HepG2 (cell line): Measurements from ENCODE around the gene ARMC2. TPM values are rescaled to one million over a fixed set of nuclear protein-coding genes. Genes with fewer than 3 reads are reported as not detected.

Experiments
- ATAC-seq: fragments of 200-7000 bp; cut with Tn5 transposase; 3 replicates; pipeline ENCODE4 v1.9.1; 2020; ENCODE audit warnings: mild to moderate bottlenecking, moderate library complexity
- BruUV-seq: library from RNA; stranded (reverse); fragments of 400-500 nt; replicated peaks from 2 replicates; lab custom pipeline; 2021; lab: Mats Ljungman, UMichigan
- CTCF ChIA-PET: fragments of 300-600 bp; formaldehyde crosslinking; extraction: SDS; loops from one replicate; lab custom pipeline; 2021; ENCODE audit warnings: low total read pairs, inconsistent platforms, low intra/inter-chr PET ratio; lab: Yijun Ruan, JAX
- POLR2A ChIA-PET: fragments of 350-600 bp; sonication (Branson Sonifier 250); formaldehyde crosslinking; loops from one replicate; lab custom pipeline; 2020; ENCODE audit warnings: antibody characterized with exemption, inconsistent platforms; lab: Yijun Ruan, JAX
- DNase-seq: peaks from one replicate; pipeline ENCODE4 v3.0.0-alpha.2; 2015; ENCODE audit warnings: low spot score
- FAIRE-seq: peaks from 3 replicates; lab custom pipeline; 2011; peaks lifted over from hg19 to GRCh38; lab: Jason Lieb, UNC
- H2AFZ ChIP-seq: one replicate; pipeline ENCODE4 v1.6.1; 2011; ENCODE audit warnings: low read length, inconsistent platforms
- H3K27ac ChIP-seq: fragments of 300-600 bp; 3 replicates; pipeline ENCODE4 v1.8.0; 2011; ENCODE audit warnings: mixed run types, mild to moderate bottlenecking, mixed read lengths, low read length, inconsistent platforms; ENCODE audit not compliant: insufficient read depth; ENCODE audit errors: extremely low read length
- H3K27me3 ChIP-seq, 2 experiments: fragments of 200-600 bp in 1 of 2; 2 replicates in 1 of 2; 3 replicates in 1 of 2; pipeline versions ENCODE4 v1.6.0 to v1.8.0; 2011; ENCODE audit warnings: low read length in 2 of 2, mild to moderate bottlenecking in 2 of 2, moderate library complexity in 2 of 2, inconsistent platforms in 1 of 2; ENCODE audit not compliant: insufficient read depth in 2 of 2, control insufficient read depth in 1 of 2
- H3K36me3 ChIP-seq, 2 experiments: fragments of 200-600 bp in 1 of 2; replicated peaks in 1 of 2; 2 replicates in 1 of 2; 3 replicates in 1 of 2; pipeline versions ENCODE4 v1.5.1 to v1.8.0; 2011; ENCODE audit warnings: low read length in 2 of 2, inconsistent platforms in 1 of 2; ENCODE audit not compliant: insufficient read depth in 2 of 2, control insufficient read depth in 1 of 2
- H3K4me1 ChIP-seq: 2 replicates; pipeline ENCODE4 v1.5.1; 2012; ENCODE audit warnings: low read length, inconsistent platforms; ENCODE audit not compliant: insufficient read depth
- H3K4me2 ChIP-seq: 2 replicates; pipeline ENCODE4 v1.6.0; 2011; ENCODE audit warnings: low read depth, low read length, inconsistent platforms
- H3K4me3 ChIP-seq, 3 experiments: fragments of 200-600 bp in 1 of 3; sonication (generic), shearing (Covaris generic) in 1 of 3; replicated peaks in 1 of 3; 2 replicates each; pipeline ENCODE4 v1.5.1; 2011 to 2016; ENCODE audit warnings: low read length in 3 of 3, inconsistent platforms in 2 of 3, low read depth in 2 of 3, mild to moderate bottlenecking in 2 of 3, control low read depth in 1 of 3, mixed read lengths in 1 of 3; ENCODE audit not compliant: insufficient read depth in 1 of 3
- H3K79me2 ChIP-seq: one replicate; pipeline ENCODE4 v1.6.1; 2011; ENCODE audit warnings: low read length, inconsistent platforms; ENCODE audit not compliant: insufficient read depth
- H3K9ac ChIP-seq: 2 replicates; pipeline ENCODE4 v1.6.0; 2011; ENCODE audit warnings: mild to moderate bottlenecking, low read depth, low read length, inconsistent platforms; ENCODE audit not compliant: insufficient read depth
- H3K9me3 ChIP-seq: 2 replicates; pipeline ENCODE4 v1.5.1; 2012; ENCODE audit warnings: mild to moderate bottlenecking, low read length
- H4K20me1 ChIP-seq: 2 replicates; pipeline ENCODE4 v1.6.0; 2011; ENCODE audit warnings: inconsistent platforms, mild to moderate bottlenecking, low read length, moderate library complexity; ENCODE audit not compliant: insufficient read depth
- ATF5 ChIP-seq: sonication (generic); formaldehyde crosslinking; IDR thresholded peaks from 2 replicates; pipeline ENCODE4 v1.4.0; 2020; ENCODE audit warnings: mild to moderate bottlenecking, low read depth, missing genetic modification reagents
- BCL6 ChIP-seq: IDR thresholded peaks from 2 replicates; pipeline ENCODE4 v1.6.1; 2016; ENCODE audit warnings: missing genetic modification reagents, missing compliant biosample characterization
- HMG20A ChIP-seq: IDR thresholded peaks from 2 replicates; pipeline ENCODE4 v1.6.1; 2016; ENCODE audit warnings: borderline replicate concordance
- KAT8 ChIP-seq: IDR thresholded peaks from 2 replicates; pipeline ENCODE4 v1.6.1; 2016; ENCODE audit warnings: missing genetic modification reagents, missing compliant biosample characterization
- KIAA2018 ChIP-seq: sonication (generic); formaldehyde crosslinking; IDR thresholded peaks from 2 replicates; pipeline ENCODE4 v1.5.0; 2020; ENCODE audit warnings: mild to moderate bottlenecking, missing genetic modification reagents, borderline replicate concordance
- MAFG ChIP-seq: sonication (generic); formaldehyde crosslinking; IDR thresholded peaks from 2 replicates; pipeline ENCODE4 v1.5.1; 2020; ENCODE audit warnings: mild to moderate bottlenecking, missing genetic modification reagents
- MED1 ChIP-seq: sonication (generic); formaldehyde crosslinking; IDR thresholded peaks from 2 replicates; pipeline ENCODE4 v1.4.0; 2020; ENCODE audit warnings: missing genetic modification reagents
- MIER2 ChIP-seq: IDR thresholded peaks from 2 replicates; pipeline ENCODE4 v1.6.1; 2016; ENCODE audit warnings: missing biosample characterization, missing genetic modification reagents
- NR2F1 ChIP-seq, 2 experiments: fragments of 450-650 bp in 1 of 2; formaldehyde crosslinking in 1 of 2; IDR thresholded peaks; 2 replicates each; pipeline versions ENCODE4 v1.5.0 to v1.6.1; 2016 to 2020; ENCODE audit warnings: mild to moderate bottlenecking in 1 of 2, missing compliant biosample characterization in 1 of 2, missing genetic modification reagents in 1 of 2, moderate library complexity in 1 of 2
- TBP ChIP-seq: sonication (generic); formaldehyde crosslinking; IDR thresholded peaks from 2 replicates; pipeline ENCODE4 v1.5.0; 2020; ENCODE audit warnings: missing genetic modification reagents
- ZC3H13 ChIP-seq: sonication (generic); formaldehyde crosslinking; IDR thresholded peaks from 2 replicates; pipeline ENCODE4 v1.8.1; 2023; ENCODE audit warnings: mild to moderate bottlenecking, missing genetic modification reagents, moderate library complexity
- ZEB1 ChIP-seq: IDR thresholded peaks from 2 replicates; pipeline ENCODE4 v1.6.1; 2012; ENCODE audit warnings: mild to moderate bottlenecking, low read depth, inconsistent platforms; ENCODE audit not compliant: insufficient replicate concordance
- ZNF350 ChIP-seq: sonication (generic); formaldehyde crosslinking; IDR thresholded peaks from 2 replicates; pipeline ENCODE4 v1.4.0; 2020; ENCODE audit warnings: mild to moderate bottlenecking, low read depth, missing genetic modification reagents, borderline replicate concordance
- ZNF484 ChIP-seq: sonication (generic); formaldehyde crosslinking; IDR thresholded peaks from 2 replicates; pipeline ENCODE4 v1.5.1; 2020; ENCODE audit warnings: mild to moderate bottlenecking, low read depth, missing genetic modification reagents, borderline replicate concordance
- ZNF891 ChIP-seq: sonication (generic); formaldehyde crosslinking; IDR thresholded peaks from 2 replicates; pipeline ENCODE4 v1.5.0; 2020; ENCODE audit warnings: mild to moderate bottlenecking, missing genetic modification reagents
- WGBS: methylation state at CpG from one replicate; pipeline ENCODE4 v1.1.6; 2017; ENCODE audit warnings: low lambda C conversion rate; 5-methylcytosine and 5-hydroxymethylcytosine counted together
- in situ Hi-C: cut with HindIII; loops from 2 replicates; pipeline ENCODE4 v1.10.0; 2017; ENCODE audit warnings: low pct_unique_long_range_greater_than_20kb; ENCODE audit not compliant: extremely low pct_ligation_motif_present
- intact Hi-C: fragments of 100-400 bp; cut with micrococcal nuclease; formaldehyde crosslinking; loops from one replicate; pipeline ENCODE4 v1.10.0; 2022; ENCODE audit not compliant: unreplicated experiment
- polyA plus RNA-seq, 8 experiments: library from polyadenylated mRNA; depleted of rRNA in 3 of 8; stranded (reverse) in 7 of 8; unstranded in 1 of 8; fragments of >200 nt; fragmentation: Illumina TruSeq in 4 of 8; extraction: Trizol in 4 of 8; gene quantifications; 2 replicates each; pipeline versions ENCODE4 v1.2.1 to v1.2.3, GENCODE V29; 2011 to 2016; ENCODE audit warnings: low read depth in 4 of 8, missing spikeins in 1 of 8, mixed read lengths in 1 of 8; ENCODE audit not compliant: insufficient read depth in 1 of 8
- total RNA-seq, 5 experiments: library from RNA; depleted of rRNA; stranded (reverse); fragments of >200 nt; fragmentation: Illumina TruSeq; extraction: Trizol; gene quantifications; 2 replicates each; pipeline ENCODE4 v1.2.3, GENCODE V29; 2016; ENCODE audit warnings: low read depth in 1 of 5

Gene ARMC2
- total and polyA plus RNA-seq, 2 of the 13 experiments (the other 11 are each of a cell fraction or from before 2014, with no cell fraction given) = 1.4 to 3.2 TPM

GRCh38 chr6:108888052-108888451 lies 39.8 kb downstream of the ARMC2 start (continued):
- TF ChIP-seq ZC3H13 (CRISPR knock-in tag) (no peak), MIER2 (CRISPR knock-in tag) (no peak), ZNF350 (CRISPR knock-in tag) (no peak), ZNF891 (CRISPR knock-in tag) (no peak), TBP (CRISPR knock-in tag) (no peak), ZEB1 (no peak), ATF5 (CRISPR knock-in tag) (no peak)

GRCh38 chr6:108888745-108889144 lies 40.5 kb downstream of the ARMC2 start:
- Histone ChIP-seq H3K9me3 (no peaks in the 10 kb centered on the region), H2AFZ (no peak overlapping the region), H4K20me1 (no peaks in the 10 kb centered on the region), H3K36me3 (no peaks in the 10 kb centered on the region), H3K27ac (no peak overlapping the region), H3K4me3 (no peak overlapping the region), H3K9ac (no peak overlapping the region), H3K79me2 (no peaks in the 10 kb centered on the region), H3K4me2 (no peak overlapping the region), H3K27me3 (no peaks in the 10 kb centered on the region), H3K4me1 (no peaks in the 10 kb centered on the region)
- in situ Hi-C loops = loop anchor here (5.0 kb wide), 1 partner anchor 351 kb away; no protein-coding TSS in a partner anchor
- POLR2A ChIA-PET = no interaction called here
- CTCF ChIA-PET = no interaction called here
- WGBS = 83% methylated on average over 2 of the region's 2 CpGs
- ATAC-seq (no peak), DNase-seq (no peak)
- intact Hi-C loops = no loop called here
- BruUV-seq = no TSS peak
- TF ChIP-seq NR2F1 (CRISPR knock-in tag; IDR thresholded peaks at IDR 0.05) = no peak
- TF ChIP-seq KIAA2018 = no peak
- TF ChIP-seq HMG20A (CRISPR knock-in tag) = no peak
- TF ChIP-seq MAFG (CRISPR knock-in tag) = no peak
- no peak for TF ChIP-seq KAT8
- TF ChIP-seq BCL6 (CRISPR knock-in tag) = no peak
- TF ChIP-seq MED1 (CRISPR knock-in tag) = no peak
- TF ChIP-seq ZNF484 = no peak
- TF ChIP-seq, all 625 proteins: peak for 0
- FAIRE-seq = no peak
